Fibroblast of the aortic adventitia (primary cell): ENCODE results near the gene PSENEN. TPM values are rescaled to one million over a fixed set of nuclear protein-coding genes. Genes with fewer than 3 reads are reported as not detected.
"Not testable (repeated sequence)": the region's sequence is repeated elsewhere in the genome, so short reads cannot be mapped to it uniquely, and the experiment has no call there.

Experiments
- DNase-seq: peaks from one replicate; pipeline ENCODE4 v3.0.0-alpha.2; 2010; ENCODE audit warnings: low read depth
- H3K4me3 ChIP-seq: 2 replicates; pipeline ENCODE4 v1.5.1; 2011; ENCODE audit warnings: low read depth, mild to moderate bottlenecking, control low read depth, low read length, moderate library complexity
- CTCF ChIP-seq: IDR thresholded peaks from 2 replicates; pipeline ENCODE4 v1.5.1; 2011; ENCODE audit warnings: mild to moderate bottlenecking, low read length, control low read depth, inconsistent platforms; ENCODE audit not compliant: insufficient read depth
- total RNA-seq: library from RNA; depleted of rRNA; stranded (reverse); fragments of >200 nt; gene quantifications from 2 replicates; pipeline ENCODE4 v1.2.3, GENCODE V29; 2012; ENCODE audit warnings: low replicate concordance

Gene PSENEN
- total RNA-seq, 1 donor: 19.5 TPM

- DNase-seq: no peak
- TF ChIP-seq CTCF: no peak
Measured at GRCh38 chr19:35767288-35768081, 22.0 kb downstream of the PSENEN start.

DNA sequence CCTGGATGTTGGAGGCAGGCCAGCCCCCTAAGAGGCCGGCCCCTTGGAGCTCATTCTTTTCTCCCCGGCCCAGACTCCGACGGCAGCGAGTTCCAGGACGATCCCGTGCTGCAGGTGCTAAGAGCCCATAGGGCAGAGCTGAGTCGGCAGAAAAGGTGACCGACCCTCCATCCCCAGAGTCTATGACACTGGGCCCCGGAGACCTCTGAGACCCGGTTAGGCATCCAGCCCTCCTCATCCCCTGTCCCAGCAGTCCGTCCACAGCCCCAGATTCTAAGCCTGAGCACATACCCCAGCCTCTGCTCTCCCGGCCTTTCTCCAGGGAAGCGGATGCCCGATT lies 22.6 kb downstream of the PSENEN start:
- DNase-seq: no peak
- TF ChIP-seq CTCF: no peak
- H3K4me3 ChIP-seq: no peak overlapping the region

More at GRCh38 chr19:35767288-35768081, 22.0 kb downstream of the PSENEN start:
- H3K4me3 ChIP-seq: no peak overlapping the region

DNA sequence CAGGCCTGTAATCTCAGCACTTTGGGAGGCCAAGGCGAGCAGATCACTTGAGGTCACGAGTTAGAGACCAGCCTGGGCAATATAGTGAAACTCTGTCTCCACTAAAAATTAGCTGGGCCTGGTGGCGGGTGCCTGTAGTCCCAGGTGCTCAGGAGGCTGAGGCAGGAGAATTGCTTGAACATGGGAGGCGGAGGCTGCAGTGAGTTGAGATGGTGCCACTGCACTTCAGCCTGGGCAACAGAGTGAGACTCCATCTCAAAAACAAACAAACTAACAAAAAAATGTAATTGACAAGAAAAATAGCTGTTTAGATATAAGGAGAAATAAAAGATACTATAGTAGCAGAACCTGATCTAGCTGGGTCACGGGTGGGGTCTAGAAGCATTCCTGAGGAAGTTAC lies 26.9 kb downstream of the PSENEN start:
- H3K4me3 ChIP-seq, DNase-seq: not testable (repeated sequence)

DNA sequence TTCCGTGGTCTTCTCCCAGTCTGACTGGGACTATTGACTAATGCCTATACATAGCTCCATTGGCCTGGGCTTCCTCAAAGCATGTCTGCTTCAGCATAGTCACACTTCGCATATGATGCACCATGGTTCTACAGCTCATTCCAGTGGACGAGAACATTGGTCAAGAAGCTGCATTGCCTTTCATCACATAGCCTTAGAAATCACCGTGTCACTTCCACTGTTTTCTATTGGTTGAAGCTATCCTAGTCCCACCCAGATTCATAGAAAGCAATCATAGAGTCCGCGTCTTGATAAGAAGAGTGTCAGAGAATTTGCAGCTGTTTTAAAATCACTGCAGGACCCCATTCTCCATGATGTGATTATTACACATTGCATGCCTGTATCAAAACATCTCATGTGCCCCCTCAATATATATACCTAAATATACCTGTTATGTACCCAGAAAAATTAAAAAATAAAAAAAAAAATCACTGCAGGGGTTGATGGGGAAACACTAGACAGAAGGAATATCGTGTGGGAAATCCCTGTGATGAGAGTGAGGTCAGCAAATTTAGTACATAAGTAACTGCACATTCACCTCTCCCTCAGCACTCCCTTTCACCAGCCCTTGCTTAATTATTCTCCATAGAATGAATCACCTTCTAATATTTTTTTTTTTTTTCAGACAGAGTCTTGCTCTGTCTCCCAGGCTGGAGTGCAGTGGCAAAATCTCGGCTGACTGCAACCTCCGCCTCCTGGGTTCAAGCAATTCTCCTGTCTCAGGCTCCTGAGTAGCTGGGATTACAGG lies 27.8 kb downstream of the PSENEN start:
- DNase-seq: peak; percentile 15
- no peak overlapping the region for H3K4me3 ChIP-seq
- no peak for TF ChIP-seq CTCF

GRCh38 chr19:35774274-35775045 lies 29.0 kb downstream of the PSENEN start:
- TF ChIP-seq CTCF: no peak
- H3K4me3 ChIP-seq: peak overlapping the region; percentile 55
- DNase-seq: peak; percentile 1

GRCh38 chr19:35775046-35775297 lies 29.5 kb downstream of the PSENEN start:
- TF ChIP-seq CTCF: no peak
- DNase-seq: no peak
- peak overlapping the region; percentile 55 for H3K4me3 ChIP-seq

DNA sequence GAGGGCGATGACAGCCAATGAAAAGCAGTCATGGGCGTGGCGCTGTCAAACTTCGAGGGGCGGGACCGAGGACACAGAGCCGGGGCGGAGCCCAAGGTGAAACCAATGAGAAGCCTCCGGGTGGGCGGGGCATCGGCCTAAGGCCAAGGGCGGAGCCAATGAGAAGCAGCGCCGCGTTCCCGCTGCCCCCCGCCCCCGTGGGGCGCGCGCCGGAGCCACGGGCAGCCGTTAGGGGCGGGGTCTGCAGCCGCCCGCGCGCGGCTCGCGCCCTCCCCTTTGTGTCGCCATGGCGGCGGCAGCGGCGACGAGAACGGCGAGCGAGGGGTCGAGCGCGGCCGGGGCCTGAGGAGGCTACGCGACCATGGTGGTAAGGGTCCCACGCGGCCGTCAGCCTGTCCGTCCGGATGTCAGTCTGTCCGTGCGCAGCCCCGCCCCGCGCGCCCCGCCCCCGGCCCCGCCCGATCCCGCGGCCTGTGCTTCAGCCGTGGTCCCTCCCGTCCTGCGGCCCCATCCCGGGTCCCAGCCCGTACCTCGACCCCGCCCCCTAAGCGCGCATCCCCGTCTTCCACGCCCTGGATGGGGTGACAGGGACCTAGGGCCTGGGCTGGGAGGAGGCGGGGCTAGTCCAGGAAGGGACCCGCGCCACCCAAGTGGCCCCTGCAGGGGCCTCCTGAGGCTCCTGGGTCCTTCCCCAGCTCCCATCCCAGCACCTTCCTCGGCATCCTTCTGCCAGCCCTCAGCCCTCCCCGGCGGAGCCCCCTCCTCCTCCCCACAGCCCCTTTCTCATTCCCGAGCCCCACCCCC lies 30.0 kb downstream of the PSENEN start, which contains the start of gene ARHGAP33:
Gene ARHGAP33 (plus strand): TSS at position 267 of the 804 bp plus-strand sequence. CDS start 95 bp downstream, at position 362.
- DNase-seq: peak; percentile 93
- TF ChIP-seq CTCF: no peak
- H3K4me3 ChIP-seq: peak within 1 kb of the TSS; percentile 78
